HepG2 (cell line): ENCODE measurements around the gene MNAT1. TPM values are rescaled to one million over a fixed set of nuclear protein-coding genes. Genes with fewer than 3 reads are reported as not detected.
A peak's percentile ranks its signal among the peaks of the same experiment; 100 is the strongest.

Source experiments
- AGO1 ChIP-seq: fragments of 200-400 bp; formaldehyde crosslinking; IDR thresholded peaks from 2 replicates; pipeline ENCODE4 v1.6.1; 2017; ENCODE audit warnings: mild to moderate bottlenecking, low read depth, low read length, moderate library complexity; ENCODE audit not compliant: poor library complexity, severe bottlenecking
- CSRNP2 ChIP-seq: sonication (generic); formaldehyde crosslinking; conservative IDR thresholded peaks from 2 replicates; pipeline ENCODE4 v1.8.0; 2022; ENCODE audit warnings: low read depth, missing genetic modification reagents
- DNMT3B ChIP-seq: conservative IDR thresholded peaks from 2 replicates; pipeline ENCODE4 v1.6.1; 2016; ENCODE audit warnings: missing biosample characterization, control low read depth
- ETV5 ChIP-seq: IDR thresholded peaks from 2 replicates; pipeline ENCODE4 v1.6.1; 2018; ENCODE audit warnings: missing biosample characterization, missing genetic modification reagents, inconsistent platforms, borderline replicate concordance
- HINFP ChIP-seq: sonication (generic); formaldehyde crosslinking; IDR thresholded peaks from 2 replicates; pipeline ENCODE4 v1.4.0; 2020; ENCODE audit warnings: low read depth, mild to moderate bottlenecking, missing genetic modification reagents
- KAT7 ChIP-seq: IDR thresholded peaks from 2 replicates; pipeline ENCODE4 v1.6.1; 2018; ENCODE audit warnings: borderline replicate concordance, missing compliant biosample characterization
- KDM3A ChIP-seq: IDR thresholded peaks from 2 replicates; pipeline ENCODE4 v1.6.1; 2018; ENCODE audit warnings: low read depth, missing compliant biosample characterization
- KDM4B ChIP-seq: sonication (generic); formaldehyde crosslinking; IDR thresholded peaks from 2 replicates; pipeline ENCODE4 v1.4.0; 2020; ENCODE audit warnings: missing genetic modification reagents
- NFIB ChIP-seq: sonication (generic); formaldehyde crosslinking; IDR thresholded peaks from 2 replicates; pipeline ENCODE4 v1.9.0; 2021; ENCODE audit warnings: missing genetic modification reagents, mild to moderate bottlenecking, borderline replicate concordance
- PCBP1 ChIP-seq: fragments of 200-400 bp; formaldehyde crosslinking; IDR thresholded peaks from 2 replicates; pipeline ENCODE4 v1.6.1; 2017; ENCODE audit warnings: mild to moderate bottlenecking, low read depth, low read length, borderline replicate concordance
- RBAK ChIP-seq: sonication (generic); formaldehyde crosslinking; IDR thresholded peaks from 2 replicates; pipeline ENCODE4 v1.5.1; 2020; ENCODE audit warnings: mild to moderate bottlenecking, missing genetic modification reagents
- RBM22 ChIP-seq: fragments of 200-400 bp; formaldehyde crosslinking; optimal IDR thresholded peaks from 2 replicates; pipeline ENCODE3; 2017; ENCODE audit warnings: mild to moderate bottlenecking, low read length, moderate library complexity
- RFXANK ChIP-seq: IDR thresholded peaks from 2 replicates; pipeline ENCODE4 v1.6.1; 2016
- XRCC5 ChIP-seq: fragments of 200-400 bp; formaldehyde crosslinking; optimal IDR thresholded peaks from 2 replicates; pipeline ENCODE3; 2017; ENCODE audit warnings: mild to moderate bottlenecking, low read length
- ZNF468 ChIP-seq: sonication (generic); formaldehyde crosslinking; IDR thresholded peaks from 2 replicates; pipeline ENCODE4 v1.8.0; 2022; ENCODE audit warnings: mild to moderate bottlenecking, moderate library complexity, missing genetic modification reagents
- ZNF609 ChIP-seq: sonication (generic); formaldehyde crosslinking; IDR thresholded peaks from 2 replicates; pipeline ENCODE4 v1.4.0; 2020; ENCODE audit warnings: mild to moderate bottlenecking, missing genetic modification reagents, borderline replicate concordance
- ZNF619 ChIP-seq: sonication (generic); formaldehyde crosslinking; IDR thresholded peaks from 2 replicates; pipeline ENCODE4 v1.4.0; 2020; ENCODE audit warnings: mild to moderate bottlenecking, missing genetic modification reagents
- ZNF687 ChIP-seq: sonication (generic); formaldehyde crosslinking; IDR thresholded peaks from 2 replicates; pipeline ENCODE4 v1.5.1; 2020; ENCODE audit warnings: mild to moderate bottlenecking, missing genetic modification reagents, moderate library complexity
- polyA plus RNA-seq, 8 experiments: library from polyadenylated mRNA; depleted of rRNA in 3 of 8; stranded (reverse) in 7 of 8; unstranded in 1 of 8; fragments of >200 nt; fragmentation: Illumina TruSeq in 4 of 8; extraction: Trizol in 4 of 8; gene quantifications; 2 replicates each; pipeline versions ENCODE4 v1.2.1 to v1.2.3, GENCODE V29; 2011 to 2016; ENCODE audit warnings: low read depth in 4 of 8, missing spikeins in 1 of 8, mixed read lengths in 1 of 8; ENCODE audit not compliant: insufficient read depth in 1 of 8
- total RNA-seq, 5 experiments: library from RNA; depleted of rRNA; stranded (reverse); fragments of >200 nt; fragmentation: Illumina TruSeq; extraction: Trizol; gene quantifications; 2 replicates each; pipeline ENCODE4 v1.2.3, GENCODE V29; 2016; ENCODE audit warnings: low read depth in 1 of 5

Gene MNAT1
- total and polyA plus RNA-seq, 2 of the 13 experiments (the other 11 are each of a cell fraction or from before 2014, with no cell fraction given), result 49.2 to 94.8 TPM

GRCh38 chr14:60815371-60815770 is 80.8 kb downstream of the MNAT1 start (continued):
- TF ChIP-seq KAT7 (CRISPR knock-in tag) (no peak), HINFP (no peak), AGO1 (no peak), CSRNP2 (CRISPR knock-in tag) (no peak), DNMT3B (CRISPR knock-in tag) (no peak), XRCC5 (no peak), RBM22 (no peak), RFXANK (CRISPR knock-in tag) (no peak), ZNF687 (peak; percentile 27; the same call in 1 of the 2 replicates), ZNF619 (CRISPR knock-in tag) (no peak), PCBP1 (no peak), ZNF468 (CRISPR knock-in tag) (no peak), ETV5 (CRISPR knock-in tag) (peak; percentile 88), RBAK (CRISPR knock-in tag) (no peak), NFIB (CRISPR knock-in tag) (no peak), KDM4B (CRISPR knock-in tag) (no peak), KDM3A (no peak), ZNF609 (0 out of 2 replicates have a peak, but pooled peaks have one; percentile 28)
